MM.1S (cell line): ENCODE measurements around the gene SMPD2.
A peak's percentile ranks its signal among the peaks of the same experiment; 100 is the strongest.

Experiments used
- DNase-seq: peaks from one replicate; pipeline ENCODE4 v3.0.0-alpha.2; 2015
- H2AFZ ChIP-seq: fragments of 300-600 bp; sonication (generic); 2 replicates; pipeline ENCODE4 v1.6.0; 2016; ENCODE audit warnings: antibody characterized with exemption, low read length
- H3F3A ChIP-seq: fragments of 300-600 bp; sonication (generic); 2 replicates; pipeline ENCODE4 v1.6.1; 2016; ENCODE audit warnings: mild to moderate bottlenecking, antibody characterized with exemption, low read length, moderate library complexity, mixed read lengths; ENCODE audit not compliant: insufficient read depth
- H3K27ac ChIP-seq: fragments of 300-600 bp; sonication (generic); 2 replicates; pipeline ENCODE4 v1.5.1; 2016; ENCODE audit warnings: mild to moderate bottlenecking, low read length
- H3K27me3 ChIP-seq: fragments of 300-600 bp; sonication (generic); replicated peaks from 2 replicates; pipeline ENCODE4 v1.6.0; 2016; ENCODE audit warnings: low read length; ENCODE audit not compliant: insufficient read depth
- H3K36me3 ChIP-seq: fragments of 300-600 bp; sonication (generic); replicated peaks from 2 replicates; pipeline ENCODE4 v1.6.1; 2016; ENCODE audit warnings: mild to moderate bottlenecking, low read length, mixed read lengths; ENCODE audit not compliant: insufficient read depth
- H3K4me1 ChIP-seq: fragments of 300-600 bp; sonication (generic); 2 replicates; pipeline ENCODE4 v1.6.1; 2016; ENCODE audit warnings: low read length, mixed read lengths
- H3K4me2 ChIP-seq: fragments of 300-600 bp; sonication (generic); 2 replicates; pipeline ENCODE4 v1.6.0; 2016; ENCODE audit warnings: low read depth, low read length
- H3K4me3 ChIP-seq: fragments of 300-600 bp; sonication (generic); 2 replicates; pipeline ENCODE4 v1.5.1; 2016; ENCODE audit warnings: low read length, mixed read lengths
- H3K79me2 ChIP-seq: fragments of 300-600 bp; sonication (generic); 2 replicates; pipeline ENCODE4 v1.6.1; 2016; ENCODE audit warnings: mixed run types, low read length, mixed read lengths
- H3K9ac ChIP-seq: fragments of 300-600 bp; sonication (generic); 2 replicates; pipeline ENCODE4 v1.6.1; 2016; ENCODE audit warnings: low read length, mixed read lengths
- H3K9me2 ChIP-seq: fragments of 300-600 bp; sonication (generic); replicated peaks from 2 replicates; pipeline ENCODE4 v1.6.1; 2016; ENCODE audit warnings: mild to moderate bottlenecking, low read length, mixed read lengths; ENCODE audit not compliant: insufficient read depth
- H3K9me3 ChIP-seq: fragments of 300-600 bp; sonication (generic); replicated peaks from 2 replicates; pipeline ENCODE4 v1.6.1; 2016; ENCODE audit warnings: mild to moderate bottlenecking, low read length, mixed read lengths; ENCODE audit not compliant: insufficient read depth
- H4K20me1 ChIP-seq: fragments of 300-600 bp; sonication (generic); 2 replicates; pipeline ENCODE4 v1.6.1; 2016; ENCODE audit warnings: mild to moderate bottlenecking, low read length, moderate library complexity, mixed read lengths; ENCODE audit not compliant: insufficient read depth
- EZH2 ChIP-seq: fragments of 300-600 bp; sonication (generic); optimal IDR thresholded peaks from 2 replicates; pipeline ENCODE3; 2017; ENCODE audit warnings: low read depth, mild to moderate bottlenecking, antibody characterized with exemption, low read length, mixed read lengths
- EZH2phosphoT487 ChIP-seq: fragments of 300-600 bp; sonication (generic); IDR thresholded peaks from 2 replicates; pipeline ENCODE4 v1.6.1; 2018; ENCODE audit warnings: antibody characterized with exemption, low read length
- TF ChIP-seq, protein P1 (sequence below): fragments of 300-600 bp; sonication (generic); IDR thresholded peaks from 2 replicates; pipeline ENCODE4 v1.5.1; 2016; ENCODE audit warnings: antibody characterized with exemption, low read length, mixed read lengths

Gene SMPD2

GRCh38 chr6:109461733-109462526 is 21.4 kb downstream of the SMPD2 start:
- TF ChIP-seq EZH2 (no peak), EZH2phosphoT487 (no peak)
- TF ChIP-seq, protein P1, sequence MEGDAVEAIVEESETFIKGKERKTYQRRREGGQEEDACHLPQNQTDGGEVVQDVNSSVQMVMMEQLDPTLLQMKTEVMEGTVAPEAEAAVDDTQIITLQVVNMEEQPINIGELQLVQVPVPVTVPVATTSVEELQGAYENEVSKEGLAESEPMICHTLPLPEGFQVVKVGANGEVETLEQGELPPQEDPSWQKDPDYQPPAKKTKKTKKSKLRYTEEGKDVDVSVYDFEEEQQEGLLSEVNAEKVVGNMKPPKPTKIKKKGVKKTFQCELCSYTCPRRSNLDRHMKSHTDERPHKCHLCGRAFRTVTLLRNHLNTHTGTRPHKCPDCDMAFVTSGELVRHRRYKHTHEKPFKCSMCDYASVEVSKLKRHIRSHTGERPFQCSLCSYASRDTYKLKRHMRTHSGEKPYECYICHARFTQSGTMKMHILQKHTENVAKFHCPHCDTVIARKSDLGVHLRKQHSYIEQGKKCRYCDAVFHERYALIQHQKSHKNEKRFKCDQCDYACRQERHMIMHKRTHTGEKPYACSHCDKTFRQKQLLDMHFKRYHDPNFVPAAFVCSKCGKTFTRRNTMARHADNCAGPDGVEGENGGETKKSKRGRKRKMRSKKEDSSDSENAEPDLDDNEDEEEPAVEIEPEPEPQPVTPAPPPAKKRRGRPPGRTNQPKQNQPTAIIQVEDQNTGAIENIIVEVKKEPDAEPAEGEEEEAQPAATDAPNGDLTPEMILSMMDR, result no peak
- Histone ChIP-seq H3K9me2 (no peaks in the 10 kb centered on the region), H3K27ac (peak overlapping the region; percentile 41; the same call in 1 of the 2 replicates), H3K4me3 (no peak overlapping the region), H4K20me1 (no peaks in the 10 kb centered on the region), H3K4me1 (peaks cover 50% of the 10 kb centered on the region), H3K36me3 (peaks cover 11% of the 10 kb centered on the region), H3K9ac (no peak overlapping the region), H3K9me3 (no peaks in the 10 kb centered on the region), H3F3A (peaks cover 38% of the 10 kb centered on the region), H3K4me2 (no peak overlapping the region), H3K79me2 (peaks cover 62% of the 10 kb centered on the region), H2AFZ (no peak overlapping the region), H3K27me3 (no peaks in the 10 kb centered on the region)
- no peak for DNase-seq

DNA sequence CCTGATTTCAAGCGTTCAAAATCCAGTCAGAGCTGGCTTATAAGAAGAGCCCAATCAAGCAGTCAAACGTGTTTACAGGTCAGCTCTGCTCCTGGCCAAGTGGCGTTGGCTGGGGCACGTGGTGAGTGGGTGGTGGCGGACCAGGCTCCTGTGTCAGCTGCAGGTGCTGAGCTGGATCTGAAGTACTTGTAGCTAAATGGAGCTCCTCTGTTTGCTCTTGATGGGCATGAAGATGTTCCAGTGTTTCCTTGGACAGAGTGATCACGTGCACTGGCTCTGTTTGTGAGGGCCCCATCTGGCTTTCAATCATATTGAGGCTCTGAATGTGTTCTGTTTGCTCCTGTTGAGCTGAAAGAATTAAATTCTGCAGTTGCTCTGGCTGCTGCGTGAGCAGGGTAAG is 25.2 kb downstream of the SMPD2 start:
- Histone ChIP-seq H3K27ac (no peak overlapping the region), H3K4me1 (peaks cover 18% of the 10 kb centered on the region), H3K36me3 (peaks cover 14% of the 10 kb centered on the region), H3K9ac (no peak overlapping the region), H2AFZ (no peak overlapping the region), H3K27me3 (no peaks in the 10 kb centered on the region), H3K9me2 (no peaks in the 10 kb centered on the region), H3K79me2 (peaks cover 50% of the 10 kb centered on the region), H4K20me1 (no peaks in the 10 kb centered on the region), H3K4me3 (no peak overlapping the region), H3K4me2 (no peak overlapping the region), H3K9me3 (no peaks in the 10 kb centered on the region), H3F3A (peaks cover 15% of the 10 kb centered on the region)
- DNase-seq, result no peak
- TF ChIP-seq EZH2 (no peak), EZH2phosphoT487 (no peak)
- TF ChIP-seq, protein P1, result no peak

- Histone ChIP-seq H3K4me1 (peaks cover 15% of the 10 kb centered on the region), H3K79me2 (peaks cover 56% of the 10 kb centered on the region), H3K4me2 (no peak overlapping the region), H4K20me1 (no peaks in the 10 kb centered on the region), H3K9me3 (no peaks in the 10 kb centered on the region), H3K9me2 (no peaks in the 10 kb centered on the region), H3K9ac (no peak overlapping the region), H3F3A (peaks cover 9% of the 10 kb centered on the region), H2AFZ (no peak overlapping the region), H3K27ac (no peak overlapping the region), H3K4me3 (no peak overlapping the region), H3K36me3 (peaks cover 14% of the 10 kb centered on the region), H3K27me3 (no peaks in the 10 kb centered on the region)
- TF ChIP-seq, protein P1, result no peak
- no peak for TF ChIP-seq EZH2phosphoT487
- TF ChIP-seq EZH2, result no peak
- no peak for DNase-seq
Observed at GRCh38 chr6:109466212-109466923, 25.8 kb downstream of the SMPD2 start.
